IPS DF 6.9 (cell line): ENCODE measurements around the gene TFG.

Source experiments
- DNase-seq: peaks from one replicate; pipeline ENCODE4 v3.0.0-alpha.2; 2013; ENCODE audit warnings: low read depth, low spot score
- H3K27ac ChIP-seq: one replicate; pipeline ENCODE4 v1.5.1; 2013; ENCODE audit warnings: low read length, control low read depth
- H3K27me3 ChIP-seq: 2 replicates; pipeline ENCODE4 v1.6.1; 2013; ENCODE audit warnings: mild to moderate bottlenecking, low read length; ENCODE audit not compliant: control insufficient read depth, insufficient read depth
- H3K36me3 ChIP-seq: 2 replicates; pipeline ENCODE4 v1.6.1; 2013; ENCODE audit warnings: low read length; ENCODE audit not compliant: control insufficient read depth, insufficient read depth
- H3K4me1 ChIP-seq: 2 replicates; pipeline ENCODE4 v1.6.1; 2013; ENCODE audit warnings: low read length; ENCODE audit not compliant: control insufficient read depth, insufficient read depth
- H3K4me3 ChIP-seq: 2 replicates; pipeline ENCODE4 v1.5.1; 2013; ENCODE audit warnings: mild to moderate bottlenecking, low read length
- H3K9me3 ChIP-seq: 2 replicates; pipeline ENCODE4 v1.6.1; 2013; ENCODE audit warnings: low read length, inconsistent platforms; ENCODE audit not compliant: control insufficient read depth, insufficient read depth
- WGBS: extraction: QIAGEN DNeasy Blood & Tissue Kit; methylation state at CpG from one replicate; pipeline ENCODE4 v1.1.7; 2013; ENCODE audit warnings: mixed read lengths, missing lambda C conversion rate; ENCODE audit not compliant: insufficient read length, insufficient coverage; 5-methylcytosine and 5-hydroxymethylcytosine counted together

Gene TFG

DNA sequence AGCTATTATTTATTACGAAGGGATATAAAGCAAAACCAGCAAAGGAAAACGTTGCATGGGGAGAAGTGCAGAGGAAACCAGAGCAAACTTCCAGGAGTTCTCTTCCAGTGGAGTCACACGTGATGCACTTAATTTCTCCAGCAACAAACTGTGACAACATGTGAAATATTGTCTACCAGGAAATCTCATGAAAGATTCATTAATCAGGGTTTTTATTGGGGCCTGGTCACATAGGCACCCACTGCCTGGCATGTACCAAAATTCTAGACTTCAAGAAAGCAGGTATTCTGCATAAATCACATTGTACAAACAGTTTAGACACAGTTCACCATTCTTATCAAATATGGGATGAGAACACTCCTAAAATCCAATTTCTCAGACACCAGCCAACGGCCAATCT is 5.4 kb upstream of the TFG start:
- Histone ChIP-seq H3K4me1 (no peaks in the 10 kb centered on the region), H3K4me3 (no peak overlapping the region), H3K36me3 (no peaks in the 10 kb centered on the region), H3K27me3 (peaks cover 3% of the 10 kb centered on the region; the same call in 1 of the 2 replicates), H3K9me3 (no peaks in the 10 kb centered on the region), H3K27ac (no peak overlapping the region)
- no CpG with 5 or more reads among the region's 4 CpGs for WGBS
- DNase-seq = no peak

DNA sequence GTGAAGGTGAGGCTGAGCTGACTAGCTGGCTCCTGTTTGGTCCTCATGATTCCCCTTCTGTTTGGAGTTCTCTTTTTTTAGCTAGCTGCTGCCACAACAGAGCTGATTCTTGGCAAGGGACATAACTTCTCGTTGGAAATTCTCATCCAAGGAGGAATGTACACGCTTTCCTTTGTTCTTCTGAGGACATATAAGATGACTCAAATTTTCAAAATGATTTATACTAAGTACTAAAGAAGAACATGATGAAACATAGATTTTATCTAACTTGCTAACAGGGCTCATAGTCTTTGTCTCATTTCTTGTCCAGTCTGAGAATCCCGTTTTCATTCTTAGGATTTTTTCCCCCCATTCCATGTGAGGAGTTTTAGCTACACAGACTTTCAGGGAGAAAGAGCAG is 2.9 kb upstream of the TFG start:
- no peaks in the 10 kb centered on the region for H3K9me3 ChIP-seq
- no peaks in the 10 kb centered on the region for H3K36me3 ChIP-seq
- H3K4me1 ChIP-seq = no peaks in the 10 kb centered on the region; the same call in 1 of the 2 replicates
- no peak for DNase-seq
- no peak overlapping the region for H3K27ac ChIP-seq
- H3K27me3 ChIP-seq = peaks cover 3% of the 10 kb centered on the region; the same call in 1 of the 2 replicates
- no peak overlapping the region for H3K4me3 ChIP-seq
- no CpG with 5 or more reads among the region's 3 CpGs for WGBS

DNA sequence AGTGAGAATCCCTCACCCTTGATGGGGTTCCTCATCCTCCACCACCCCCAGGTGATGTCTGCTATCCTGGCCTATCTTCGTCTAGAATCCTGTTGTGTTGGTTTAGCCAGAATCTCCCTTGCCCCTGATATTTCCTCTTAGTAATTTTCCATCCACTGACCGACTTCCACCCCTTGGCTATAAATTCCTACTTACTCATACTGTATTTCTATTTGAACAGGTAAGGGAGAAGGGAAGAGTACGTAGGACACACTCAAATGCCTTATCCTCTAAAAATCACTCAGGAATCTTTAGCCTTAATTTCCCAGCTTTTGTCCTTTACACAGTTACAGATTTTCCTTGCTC is 678 bp upstream of the TFG start:
- H3K4me3 ChIP-seq = no peak overlapping the region; the same call in 1 of the 2 replicates
- no peaks in the 10 kb centered on the region for H3K36me3 ChIP-seq
- no peak for DNase-seq
- no peaks in the 10 kb centered on the region for H3K9me3 ChIP-seq
- H3K27ac ChIP-seq = no peak overlapping the region
- H3K4me1 ChIP-seq = no peaks in the 10 kb centered on the region; the same call in 1 of the 2 replicates
- peaks cover 3% of the 10 kb centered on the region; the same call in 1 of the 2 replicates for H3K27me3 ChIP-seq
- WGBS = no CpG with 5 or more reads among the region's 3 CpGs

DNA sequence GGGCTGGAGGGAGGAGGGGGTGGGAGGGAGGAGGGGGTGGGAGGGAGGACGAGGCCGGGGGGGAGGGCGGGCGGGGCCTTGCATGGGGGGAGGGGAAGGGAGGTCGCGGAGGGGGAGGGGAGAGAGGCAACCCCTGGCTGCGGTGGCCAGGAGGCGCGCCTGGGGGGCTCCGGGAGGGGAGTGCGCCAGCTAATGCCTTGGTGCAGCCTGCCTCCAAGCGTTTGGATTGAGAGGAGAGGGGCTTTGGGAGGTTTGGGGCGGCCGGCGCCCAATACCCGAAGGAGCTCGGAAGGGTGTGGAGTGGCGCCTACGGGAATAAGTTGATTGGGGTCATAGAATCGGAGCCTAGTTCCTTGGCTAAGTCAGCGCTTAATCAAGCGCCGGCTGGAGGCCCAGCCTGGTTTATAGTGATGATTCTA is 557 bp downstream of the TFG start:
- WGBS = no CpG with 5 or more reads among the region's 23 CpGs
- Histone ChIP-seq H3K4me1 (no peaks in the 10 kb centered on the region; the same call in 1 of the 2 replicates), H3K36me3 (no peaks in the 10 kb centered on the region), H3K27me3 (peaks cover 3% of the 10 kb centered on the region; the same call in 1 of the 2 replicates), H3K27ac (no peak overlapping the region), H3K4me3 (peak overlapping the region; percentile 83; the same call in 1 of the 2 replicates), H3K9me3 (no peaks in the 10 kb centered on the region)
- no peak for DNase-seq

DNA sequence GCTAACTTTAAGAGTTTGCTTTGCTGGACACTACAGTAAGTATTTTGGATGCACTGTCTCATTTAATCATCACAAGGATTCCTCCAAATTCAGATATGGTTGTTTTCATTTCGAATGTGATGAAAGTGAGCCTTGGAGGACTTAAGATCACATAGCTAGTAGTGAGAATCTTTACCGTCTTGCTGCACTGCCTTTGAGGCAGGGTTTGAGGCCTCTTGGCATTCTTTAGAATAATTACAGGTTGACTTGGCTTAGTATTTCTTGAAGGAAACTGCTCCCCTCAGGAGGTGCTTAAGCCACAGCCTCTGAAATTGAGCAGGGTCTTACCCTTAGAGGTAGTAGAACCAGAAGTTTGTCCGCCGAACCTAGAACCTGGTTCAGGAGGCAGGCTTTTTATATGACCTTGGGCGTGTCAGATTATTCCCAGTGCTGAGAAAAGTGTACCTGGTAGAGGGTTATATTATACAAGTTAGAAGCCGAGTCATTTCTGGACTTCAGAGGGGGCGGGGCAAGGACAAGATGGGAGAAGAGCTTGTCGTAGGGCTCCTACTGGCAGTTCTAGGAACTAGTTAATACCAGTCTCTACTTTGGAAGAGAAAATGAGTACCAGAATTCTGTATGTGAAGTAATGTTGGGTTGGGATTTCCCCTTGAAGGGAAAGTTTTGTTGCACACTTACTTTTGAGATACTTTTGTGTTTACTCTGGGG is 1.1 kb downstream of the TFG start:
- Histone ChIP-seq H3K36me3 (no peaks in the 10 kb centered on the region), H3K27ac (no peak overlapping the region), H3K4me3 (peak overlapping the region; percentile 83; the same call in 1 of the 2 replicates), H3K27me3 (peaks cover 3% of the 10 kb centered on the region; the same call in 1 of the 2 replicates), H3K4me1 (no peaks in the 10 kb centered on the region; the same call in 1 of the 2 replicates), H3K9me3 (no peaks in the 10 kb centered on the region)
- DNase-seq = no peak
- no CpG with 5 or more reads among the region's 8 CpGs for WGBS

DNA sequence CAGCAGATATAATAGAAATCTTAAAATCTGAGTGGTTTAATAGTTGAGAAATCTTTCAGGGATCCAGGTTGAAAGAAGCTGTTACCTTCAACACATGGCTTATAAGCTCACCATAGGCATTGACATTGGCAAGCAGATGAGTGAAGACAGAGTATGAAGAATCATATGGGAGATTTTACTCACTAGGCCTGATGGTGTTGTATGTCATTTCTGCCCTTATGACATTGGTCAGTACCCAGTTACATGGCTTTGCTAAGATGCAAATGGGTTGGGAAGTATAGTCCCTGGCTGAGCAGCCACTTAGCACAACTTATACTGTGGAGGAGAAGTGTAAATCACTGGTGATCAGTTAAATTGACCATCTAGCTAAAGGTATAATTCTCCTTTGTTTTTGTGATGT is 5.9 kb downstream of the TFG start:
- Histone ChIP-seq H3K9me3 (no peaks in the 10 kb centered on the region), H3K27me3 (no peaks in the 10 kb centered on the region), H3K4me1 (no peaks in the 10 kb centered on the region; the same call in 1 of the 2 replicates), H3K27ac (no peak overlapping the region), H3K36me3 (no peaks in the 10 kb centered on the region), H3K4me3 (no peak overlapping the region)
- DNase-seq = no peak

DNA sequence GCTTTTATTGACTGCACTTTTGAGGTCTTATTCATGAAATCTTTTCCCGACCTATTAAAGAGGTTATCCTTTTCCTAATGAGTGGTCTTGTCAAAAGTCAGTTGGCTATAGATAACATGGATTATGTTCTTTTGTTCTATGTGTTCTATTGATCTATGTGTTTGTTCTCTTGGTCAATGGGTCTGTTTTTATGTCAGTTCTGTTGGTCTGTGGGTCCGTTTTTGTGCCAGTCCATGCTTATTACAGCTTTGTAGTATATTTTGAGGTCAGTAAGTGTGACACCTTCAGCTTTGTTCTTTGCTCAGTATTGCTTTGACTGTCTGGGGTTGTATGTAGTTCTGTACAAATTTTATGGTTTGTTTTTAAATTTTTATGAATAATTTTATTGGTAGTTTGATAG is 7.8 kb downstream of the TFG start:
- WGBS = no CpG with 5 or more reads among the region's 2 CpGs
- Histone ChIP-seq H3K36me3 (peaks cover 5% of the 10 kb centered on the region; the same call in 1 of the 2 replicates), H3K27me3 (no peaks in the 10 kb centered on the region), H3K9me3 (no peaks in the 10 kb centered on the region), H3K27ac (no peak overlapping the region), H3K4me3 (no peak overlapping the region), H3K4me1 (no peaks in the 10 kb centered on the region; the same call in 1 of the 2 replicates)
- DNase-seq = no peak

DNA sequence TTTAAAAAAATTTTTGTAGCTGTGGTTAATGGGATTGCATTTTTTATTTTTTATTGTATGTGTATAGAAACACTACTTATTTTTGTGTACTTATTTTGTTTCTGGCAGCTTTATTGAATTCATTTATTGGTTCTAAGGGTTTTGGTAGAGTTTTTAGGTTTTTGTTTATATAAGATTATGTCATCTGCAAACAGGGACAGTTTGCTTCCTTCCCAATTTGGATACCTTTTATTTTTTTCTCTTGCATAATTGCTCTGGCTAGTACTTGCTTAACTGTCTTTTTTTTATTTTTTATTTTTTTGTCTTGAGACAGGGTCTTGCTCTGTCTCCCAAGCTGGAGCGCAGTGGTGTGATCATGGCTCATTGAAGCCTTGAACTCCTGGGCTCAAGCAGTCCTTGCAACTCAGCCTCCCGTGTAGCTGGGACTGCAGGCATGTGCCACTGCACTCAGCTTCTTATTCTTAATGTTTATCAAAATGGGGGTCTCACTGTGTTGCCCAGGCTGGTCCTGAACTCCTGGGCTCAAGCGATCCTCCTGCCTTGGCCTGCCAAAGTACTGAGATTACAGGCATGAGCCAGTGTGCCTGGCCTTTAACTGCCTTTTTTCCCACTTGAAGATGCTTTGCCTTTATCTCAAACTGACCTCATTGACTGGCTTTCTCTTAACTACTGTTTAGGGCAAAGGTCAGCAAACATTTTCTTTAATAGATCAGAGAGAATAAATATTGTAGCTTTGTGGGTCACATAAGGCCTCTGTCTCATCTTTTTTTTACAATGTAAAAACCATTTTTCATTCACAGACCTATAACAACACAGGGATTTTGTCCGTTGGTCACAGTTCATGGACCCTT is 8.6 kb downstream of the TFG start:
- DNase-seq = no peak
- Histone ChIP-seq H3K4me1 (no peaks in the 10 kb centered on the region; the same call in 1 of the 2 replicates), H3K36me3 (peaks cover 5% of the 10 kb centered on the region; the same call in 1 of the 2 replicates), H3K27ac (no peak overlapping the region), H3K27me3 (no peaks in the 10 kb centered on the region), H3K4me3 (no peak overlapping the region), H3K9me3 (no peaks in the 10 kb centered on the region)
- WGBS = no CpG with 5 or more reads among the region's 4 CpGs

DNA sequence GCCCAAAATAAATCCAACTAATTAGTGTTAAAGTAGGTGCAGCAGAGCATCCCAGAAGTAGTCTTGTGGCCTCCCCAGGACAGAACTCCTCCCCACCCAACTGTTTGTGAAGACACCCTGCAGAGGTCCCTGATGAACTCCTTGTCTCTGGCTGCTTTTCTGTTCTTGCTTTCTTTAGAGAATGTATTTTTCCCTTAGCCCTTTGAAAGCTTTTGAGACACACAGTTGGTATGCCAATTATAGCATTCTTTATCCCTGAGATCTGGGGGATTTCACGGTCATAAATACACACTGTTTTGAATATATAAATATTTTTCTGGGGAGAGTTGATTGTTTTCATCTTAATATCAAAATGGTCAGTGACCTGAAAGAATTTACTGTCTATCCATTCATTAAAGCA is 9.8 kb downstream of the TFG start:
- Histone ChIP-seq H3K4me3 (no peak overlapping the region), H3K4me1 (no peaks in the 10 kb centered on the region; the same call in 1 of the 2 replicates), H3K27me3 (no peaks in the 10 kb centered on the region), H3K27ac (no peak overlapping the region), H3K36me3 (peaks cover 5% of the 10 kb centered on the region; the same call in 1 of the 2 replicates), H3K9me3 (no peaks in the 10 kb centered on the region)
- WGBS = no CpG with 5 or more reads among the region's 1 CpG
- no peak for DNase-seq

DNA sequence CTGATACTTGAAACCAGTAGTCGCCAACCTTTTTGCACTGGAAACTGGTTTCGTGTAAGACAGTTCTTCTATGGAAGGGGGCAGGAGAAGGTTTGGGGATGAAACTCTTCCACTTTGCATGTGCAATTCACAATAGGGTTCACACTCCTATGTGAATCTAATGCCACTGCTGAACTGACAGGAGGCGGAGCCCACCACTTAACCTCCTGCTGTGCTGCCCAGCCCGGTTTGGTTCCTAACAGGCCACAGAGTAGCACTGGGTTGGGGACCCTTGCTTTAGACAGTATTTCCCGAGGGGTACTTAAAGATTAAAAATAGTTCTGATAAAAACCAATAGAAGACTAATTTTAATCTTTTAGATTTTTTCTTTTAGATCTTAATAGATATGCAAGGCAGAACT is 11.1 kb downstream of the TFG start:
- Histone ChIP-seq H3K4me3 (no peak overlapping the region), H3K27ac (no peak overlapping the region), H3K4me1 (no peaks in the 10 kb centered on the region; the same call in 1 of the 2 replicates), H3K9me3 (no peaks in the 10 kb centered on the region), H3K27me3 (no peaks in the 10 kb centered on the region), H3K36me3 (peaks cover 5% of the 10 kb centered on the region; the same call in 1 of the 2 replicates)
- DNase-seq = no peak
- WGBS = no CpG with 5 or more reads among the region's 5 CpGs
